Measurements from ENCODE around the gene TINCR.

GRCh38 chr19:5526691-5527090, 41.1 kb downstream of the TINCR start:
- TF ChIP-seq RXRA (IDR thresholded peaks at IDR 0.05) (no peak), CTCF (IDR thresholded peaks at IDR 0.05; ENCODE audit: low read depth, low read length, missing input control) (no peak), RAD21 (IDR thresholded peaks at IDR 0.05) (no peak), ZBTB33 (IDR thresholded peaks at IDR 0.05) (no peak)

All from liver (tissue), 3 donors.